ENCODE results near the gene CXCL1. TPM values are rescaled to one million over a fixed set of nuclear protein-coding genes. Genes with fewer than 3 reads are reported as not detected.

The CXCL1 gene
- total RNA-seq, 1 donor from 2014 or later = 0.86 TPM

DNA sequence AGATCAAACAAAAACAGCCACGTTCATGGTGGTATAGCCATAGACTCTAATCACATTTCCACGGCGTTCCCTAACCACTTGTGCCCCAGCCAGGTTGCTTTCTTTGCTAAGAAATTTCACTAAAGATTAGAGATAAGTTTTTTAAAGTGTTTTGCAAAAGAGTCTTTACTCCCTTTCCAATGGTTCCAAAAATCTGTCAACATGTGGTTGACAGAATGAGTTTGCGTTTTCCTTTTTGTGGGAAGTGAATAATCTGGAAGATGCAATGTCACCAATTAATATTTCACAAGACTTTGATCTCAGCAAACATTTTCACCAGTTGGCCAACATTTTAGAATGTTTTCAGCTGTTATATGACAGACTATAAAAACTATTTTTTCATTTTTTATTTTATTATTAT, 35.3 kb downstream of the CXCL1 start:
- no peak for DNase-seq (ENCODE audit: low spot score)

DNA sequence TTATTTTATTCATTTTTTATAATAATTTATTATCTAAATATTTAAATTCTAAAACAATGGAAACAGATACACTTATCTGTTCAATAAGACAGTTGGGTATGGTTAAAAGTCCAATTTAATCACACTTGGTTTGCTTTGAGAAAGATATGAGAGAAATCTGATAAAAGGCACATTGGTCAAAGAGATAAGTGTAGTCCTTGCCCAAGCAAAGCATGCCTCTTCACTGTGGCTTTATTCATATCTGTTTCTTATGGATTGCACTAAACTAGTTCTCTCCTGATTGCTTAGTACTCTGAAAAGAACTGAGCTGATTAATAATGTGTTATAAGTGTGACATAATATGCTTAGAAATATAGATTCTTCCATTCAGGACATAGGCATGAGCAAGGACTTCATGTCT, 39.8 kb downstream of the CXCL1 start:
- no peak for DNase-seq (ENCODE audit: low spot score)
- intact Hi-C loops (cut with DNase I) = no loop called here

More for the DNA sequence above, 35.3 kb downstream of the CXCL1 start:
- intact Hi-C loops (cut with DNase I) = no loop called here

DNA sequence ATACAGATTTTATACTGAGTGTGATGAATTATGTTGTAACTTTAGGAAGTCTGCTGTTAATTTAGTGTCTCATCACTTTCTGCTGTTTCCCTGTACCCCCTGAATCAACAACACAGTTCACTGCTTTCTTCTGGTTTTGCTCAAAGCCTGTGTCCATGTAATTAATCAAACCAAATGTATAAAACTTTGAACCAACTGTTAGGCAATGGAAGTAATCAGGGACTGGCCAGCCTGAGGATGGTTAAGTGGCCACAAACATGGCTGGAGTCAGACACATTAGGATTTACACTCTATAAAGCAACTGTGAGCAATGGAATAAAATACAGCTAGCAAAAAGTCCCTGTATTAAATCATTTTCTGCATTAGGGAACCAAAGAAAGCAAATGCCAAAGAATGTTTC, 42.6 kb downstream of the CXCL1 start:
- no peak for DNase-seq (ENCODE audit: low spot score)
- intact Hi-C loops (cut with DNase I) = no loop called here

DNA sequence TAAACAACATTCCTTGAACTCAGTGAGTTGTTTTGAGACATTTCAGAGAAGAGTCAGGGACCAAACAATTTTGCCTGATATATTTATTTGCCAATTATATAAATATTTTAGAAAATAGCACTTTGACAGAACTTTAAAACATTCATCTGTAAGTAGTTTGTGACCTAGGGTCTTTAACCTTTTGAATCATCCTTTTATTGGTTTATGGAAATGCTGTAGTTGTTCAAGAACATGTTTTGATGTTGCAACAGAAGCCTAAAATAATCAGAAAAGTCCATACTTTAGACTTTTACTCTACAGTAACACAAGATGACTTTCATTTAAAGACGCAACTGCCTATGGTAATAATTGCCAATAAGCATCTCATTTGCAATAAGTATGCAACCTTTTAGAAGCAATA, 43.0 kb downstream of the CXCL1 start:
- DNase-seq (ENCODE audit: low spot score) = no peak
- intact Hi-C loops (cut with DNase I) = no loop called here

DNA sequence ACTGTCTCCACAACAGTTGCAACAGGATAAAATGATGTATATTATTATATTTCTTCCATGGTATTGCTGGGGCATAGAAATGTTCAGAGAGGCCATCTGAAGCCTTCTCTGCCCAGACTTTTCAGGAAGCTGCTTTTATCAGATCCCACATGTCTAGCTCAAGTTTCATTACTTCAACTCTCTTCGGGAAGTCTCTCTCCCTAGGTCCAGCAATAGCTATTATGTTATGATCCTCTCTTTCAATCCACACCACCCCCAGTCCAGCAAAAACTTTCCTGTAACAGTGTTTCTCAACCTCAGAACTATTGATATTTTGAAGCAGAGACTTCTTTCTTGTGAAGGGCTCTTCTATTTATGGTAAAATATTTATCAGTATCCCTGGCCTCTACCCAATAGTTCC, 44.9 kb downstream of the CXCL1 start:
- no peak for DNase-seq (ENCODE audit: low spot score)
- intact Hi-C loops (cut with DNase I) = no loop called here

DNA sequence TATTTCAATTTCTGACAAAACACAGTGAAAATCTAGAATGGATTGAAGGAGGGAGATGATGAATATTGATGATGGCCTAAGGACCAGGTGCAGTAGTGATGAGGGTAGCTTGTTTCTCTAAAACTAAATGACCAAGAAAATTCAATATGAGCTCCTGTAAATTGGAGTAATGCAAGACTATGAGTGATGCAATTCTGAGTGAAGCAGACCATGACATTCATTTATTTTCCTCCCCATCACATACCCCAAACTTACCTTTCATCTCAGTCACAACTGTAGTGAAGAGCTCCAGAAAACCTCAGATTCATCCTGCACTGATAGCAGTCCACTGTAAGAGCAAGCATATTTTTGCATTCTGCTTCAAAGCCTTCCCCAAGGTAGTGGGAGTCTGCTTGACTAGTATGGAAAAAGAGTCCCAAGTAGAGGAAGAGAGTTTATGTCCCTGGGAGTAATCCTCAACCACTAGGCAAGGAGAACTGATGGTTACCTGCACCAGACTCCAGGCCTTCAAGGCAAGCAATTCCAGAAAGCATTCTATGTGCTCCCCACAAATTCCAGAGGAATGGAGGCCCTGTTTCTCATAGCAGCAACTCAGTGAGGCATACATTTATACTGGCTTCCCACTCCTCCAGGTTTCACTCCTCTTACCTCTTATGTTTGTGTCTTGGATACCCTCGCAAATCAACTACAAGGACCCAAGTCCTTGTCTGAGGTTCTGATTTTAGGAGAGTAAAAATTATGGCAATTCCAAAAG, 47.2 kb downstream of the CXCL1 start:
- intact Hi-C loops (cut with DNase I) = no loop called here

DNA sequence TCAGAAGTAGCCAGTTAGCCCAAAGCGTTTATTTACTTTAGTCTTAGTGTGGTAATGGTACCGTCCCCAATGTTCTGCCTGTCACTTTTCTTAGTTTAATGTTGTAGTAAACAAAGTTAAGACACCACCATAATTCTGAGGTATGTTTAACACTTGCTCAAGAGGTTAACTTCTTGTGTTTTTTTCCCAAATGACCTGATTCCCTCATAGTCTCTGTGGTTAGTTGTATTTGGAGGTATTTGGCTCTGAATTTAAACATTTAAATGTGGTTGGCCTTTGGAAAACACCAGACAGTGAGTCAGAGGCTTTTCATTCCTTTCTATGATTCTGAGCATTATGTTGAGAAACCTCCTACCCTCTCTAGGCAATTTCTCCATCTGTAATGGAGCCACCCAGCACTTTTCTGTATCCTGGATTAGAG, 47.9 kb downstream of the CXCL1 start:
- intact Hi-C loops (cut with DNase I) = no loop called here

More for the DNA sequence above, 47.2 kb downstream of the CXCL1 start:
- no peak for DNase-seq (ENCODE audit: low spot score)

DNA sequence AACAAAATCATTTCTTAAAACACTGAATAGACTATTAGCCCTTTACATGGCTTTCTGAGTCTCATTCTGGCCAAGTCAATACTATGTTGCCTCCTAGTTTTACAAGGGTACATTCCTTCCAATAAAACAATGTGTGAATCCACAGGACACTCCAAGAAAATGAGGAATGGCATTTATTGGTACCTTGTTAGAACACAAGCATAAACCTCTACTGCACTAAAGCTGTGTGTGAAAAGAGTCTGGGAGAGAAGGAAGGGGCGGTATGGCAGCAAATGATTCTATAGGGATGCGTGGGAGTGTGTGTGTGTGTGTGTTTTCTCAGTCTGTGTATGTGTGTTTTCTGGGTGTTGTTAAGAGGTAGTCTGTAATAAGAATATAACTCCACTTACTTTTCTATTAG, 48.9 kb downstream of the CXCL1 start:
- intact Hi-C loops (cut with DNase I) = no loop called here
- no peak for DNase-seq (ENCODE audit: low spot score)

More for the DNA sequence above, 47.9 kb downstream of the CXCL1 start:
- DNase-seq (ENCODE audit: low spot score) = no peak

DNA sequence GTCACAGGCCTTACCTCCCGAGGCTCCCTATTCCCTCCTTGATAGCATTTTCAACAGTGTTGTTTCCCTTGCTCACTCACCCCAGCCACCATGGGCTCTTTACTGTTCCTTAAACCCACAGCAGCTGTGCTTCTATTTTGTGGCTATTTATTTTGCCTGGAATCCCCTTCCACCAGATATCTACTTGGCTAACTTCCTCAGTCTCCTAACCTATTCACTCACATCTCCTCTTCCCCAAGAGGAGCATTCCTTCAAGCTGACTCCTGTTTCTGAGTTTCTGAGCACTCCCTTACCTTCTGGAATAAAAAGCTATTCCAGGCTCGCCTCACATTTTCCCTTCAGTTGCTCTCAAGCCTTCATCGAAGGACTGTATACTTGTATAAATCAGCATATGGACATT, 50.5 kb downstream of the CXCL1 start:
- intact Hi-C loops (cut with DNase I) = loop anchor here (5.0 kb wide), 1 partner anchor 257 kb away; no protein-coding TSS in a partner anchor

More for the DNA sequence above, 50.5 kb downstream of the CXCL1 start:
- DNase-seq (ENCODE audit: low spot score) = no peak

Other genes with a start within 250 kb of the CXCL1 start
- not detected for gene RASSF6, start 249.0 kb upstream of the CXCL1 start, total RNA-seq
- gene CXCL8, start 128.8 kb upstream of the CXCL1 start, total RNA-seq = 1.2 TPM
- gene CXCL6, start 32.7 kb upstream of the CXCL1 start, total RNA-seq = 0.22 TPM
- not detected for gene PF4V1, start 16.1 kb upstream of the CXCL1 start, total RNA-seq
- 0.43 TPM for gene PF4, start 112.6 kb downstream of the CXCL1 start, total RNA-seq
- gene PPBP, start 118.8 kb downstream of the CXCL1 start, total RNA-seq = 1.9 TPM
- 0.16 TPM for gene CXCL5, start 129.3 kb downstream of the CXCL1 start, total RNA-seq
- gene CXCL3, start 169.3 kb downstream of the CXCL1 start, total RNA-seq = 0.43 TPM
- 4.1 TPM for gene CXCL2, start 229.8 kb downstream of the CXCL1 start, total RNA-seq

Measured in cardiac septum (tissue), 1 donor.